IPS-15b (cell line): ENCODE results near the gene PLPPR2.
A peak's percentile ranks its signal among the peaks of the same experiment; 100 is the strongest.
"Not testable (repeated sequence)": the region's sequence is repeated elsewhere in the genome, so short reads cannot be mapped to it uniquely, and the experiment has no call there.

Experiments used
- H3K27me3 ChIP-seq: one replicate; pipeline ENCODE4 v1.6.1; 2013; ENCODE audit warnings: low read length; ENCODE audit not compliant: control insufficient read depth, insufficient read depth
- H3K36me3 ChIP-seq: one replicate; pipeline ENCODE4 v1.6.1; 2013; ENCODE audit warnings: low read length; ENCODE audit not compliant: control insufficient read depth, insufficient read depth
- H3K4me1 ChIP-seq: one replicate; pipeline ENCODE4 v1.6.1; 2013; ENCODE audit warnings: mild to moderate bottlenecking, low read length; ENCODE audit not compliant: control insufficient read depth, insufficient read depth
- H3K4me3 ChIP-seq: one replicate; pipeline ENCODE4 v1.5.1; 2013; ENCODE audit warnings: low read depth, low read length
- H3K9ac ChIP-seq: one replicate; pipeline ENCODE4 v1.6.1; 2013; ENCODE audit warnings: low read depth, mild to moderate bottlenecking, low read length
- H3K9me3 ChIP-seq: one replicate; pipeline ENCODE4 v1.6.1; 2013; ENCODE audit warnings: mild to moderate bottlenecking, low read length; ENCODE audit not compliant: control insufficient read depth, insufficient read depth

PLPPR2 gene, protein sequence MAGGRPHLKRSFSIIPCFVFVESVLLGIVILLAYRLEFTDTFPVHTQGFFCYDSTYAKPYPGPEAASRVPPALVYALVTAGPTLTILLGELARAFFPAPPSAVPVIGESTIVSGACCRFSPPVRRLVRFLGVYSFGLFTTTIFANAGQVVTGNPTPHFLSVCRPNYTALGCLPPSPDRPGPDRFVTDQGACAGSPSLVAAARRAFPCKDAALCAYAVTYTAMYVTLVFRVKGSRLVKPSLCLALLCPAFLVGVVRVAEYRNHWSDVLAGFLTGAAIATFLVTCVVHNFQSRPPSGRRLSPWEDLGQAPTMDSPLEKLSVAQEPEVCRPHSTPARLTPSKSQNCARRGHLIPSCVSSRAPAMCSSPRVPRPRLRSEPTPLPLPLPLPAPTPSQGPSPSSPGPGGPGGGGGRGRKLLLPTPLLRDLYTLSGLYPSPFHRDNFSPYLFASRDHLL

DNA sequence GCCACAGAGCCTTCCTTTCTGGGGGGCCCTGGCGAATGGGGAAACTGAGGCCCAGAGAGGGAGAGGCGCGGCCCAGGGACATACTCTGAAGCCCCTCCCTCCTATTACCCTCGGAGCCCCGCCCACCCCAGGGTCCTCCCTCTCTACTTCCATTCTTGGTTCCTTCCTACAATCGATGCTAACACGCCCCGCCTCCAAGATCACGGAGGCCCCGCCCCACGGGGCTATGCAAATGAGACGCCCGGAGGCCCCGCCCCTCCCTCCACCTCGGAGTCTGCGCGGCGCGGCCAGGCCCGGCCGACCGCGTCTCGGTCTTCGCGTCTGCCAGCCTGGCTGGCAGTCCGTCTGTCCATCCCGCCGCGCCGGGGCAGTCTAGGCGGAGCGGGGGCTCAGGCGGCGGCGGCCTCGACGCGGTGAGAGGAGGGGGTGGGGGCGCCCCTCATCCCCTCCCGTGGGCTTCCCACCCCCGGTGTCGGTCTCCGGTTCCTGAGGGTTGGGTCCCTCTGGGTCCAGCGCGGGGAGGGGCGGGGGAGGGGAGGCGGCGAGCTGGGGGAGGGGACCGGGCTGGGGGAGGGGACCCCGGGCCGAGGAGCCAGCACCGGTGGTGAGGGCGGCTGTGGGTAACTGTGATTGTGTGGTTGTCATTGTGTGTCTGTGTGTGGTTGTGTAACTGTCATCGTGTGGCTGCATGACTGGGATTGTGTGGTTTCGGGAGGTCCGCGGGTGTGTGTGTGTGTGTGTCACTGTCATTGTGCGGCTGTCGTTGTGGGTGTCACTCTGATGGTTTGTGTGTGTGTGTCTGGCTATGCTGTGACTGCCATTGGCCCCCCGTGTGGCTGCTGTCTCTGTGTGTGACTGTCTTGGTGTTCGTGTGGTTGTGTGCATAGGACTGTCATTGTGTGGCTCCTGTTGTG lies at the start of gene PLPPR2:
Gene PLPPR2, plus strand, starts transcription at position 273 of the 914 bp plus-strand sequence. CDS start 2,242 bp downstream, outside the sequence.
- Histone ChIP-seq H3K27me3 (peaks cover 6% of the 10 kb centered on the region), H3K9ac (no peak within 1 kb of the TSS), H3K4me1 (peaks cover 6% of the 10 kb centered on the region), H3K36me3 (no peaks in the 10 kb centered on the region), H3K9me3 (no peaks in the 10 kb centered on the region), H3K4me3 (peak within 1 kb of the TSS; percentile 69)

DNA sequence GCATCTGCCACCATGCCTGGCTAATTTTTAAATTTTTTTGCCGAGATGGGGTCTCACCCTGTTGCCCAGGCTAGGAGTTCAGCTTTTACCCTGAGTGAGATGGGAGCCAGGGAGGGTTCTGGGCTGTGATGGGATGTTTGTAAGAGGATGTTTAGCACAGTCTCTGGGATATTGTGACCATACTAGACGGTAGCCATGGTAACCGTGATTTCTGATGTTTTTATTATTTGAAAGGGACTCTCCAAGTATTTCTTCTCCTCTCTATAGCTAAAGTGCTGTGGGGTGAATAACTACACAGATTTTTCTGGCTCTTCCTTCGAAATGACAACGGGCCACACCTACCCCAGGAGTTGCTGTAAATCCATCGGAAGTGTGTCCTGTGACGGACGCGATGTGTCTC lies 48.9 kb upstream of the PLPPR2 start:
- Histone ChIP-seq H3K4me3 (no peak overlapping the region), H3K4me1 (no peaks in the 10 kb centered on the region), H3K9me3 (no peaks in the 10 kb centered on the region), H3K27me3 (no peaks in the 10 kb centered on the region), H3K9ac (no peak overlapping the region), H3K36me3 (no peaks in the 10 kb centered on the region)

DNA sequence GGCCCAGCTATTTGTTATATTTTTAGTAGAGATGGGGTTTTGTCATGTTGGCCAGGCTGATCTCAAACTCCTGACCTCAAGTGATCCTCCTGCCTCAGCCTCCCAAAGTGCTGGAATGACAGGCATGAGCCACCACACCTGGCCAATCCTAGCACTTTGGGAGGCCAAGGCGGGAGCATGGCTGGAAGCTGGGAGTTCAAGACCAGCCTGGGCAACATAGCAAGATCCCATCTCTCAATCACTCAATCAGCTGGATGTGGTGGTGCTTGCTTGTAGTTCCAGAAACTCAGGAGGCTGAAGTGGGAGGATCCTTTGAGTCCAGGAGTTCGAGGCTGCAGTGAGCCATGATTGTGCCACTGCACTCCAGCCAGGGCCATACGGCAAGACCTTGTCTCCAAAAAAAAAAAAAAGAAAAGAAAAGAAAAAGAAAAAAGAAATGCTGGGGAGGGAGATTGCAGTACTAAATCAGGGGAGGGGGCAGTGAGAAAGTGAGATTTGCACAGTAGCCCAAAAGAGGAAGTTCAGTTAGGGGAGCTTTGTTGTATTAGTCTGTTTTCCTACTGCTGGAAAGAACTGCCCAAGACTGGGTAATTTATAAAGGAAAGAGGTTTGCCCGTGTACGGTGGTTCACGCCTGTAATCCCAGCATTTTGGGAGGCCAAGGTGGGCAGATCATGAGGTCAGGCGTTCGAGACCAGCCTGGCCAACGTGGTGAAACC lies 34.8 kb upstream of the PLPPR2 start:
- not testable (repeated sequence) for H3K36me3 ChIP-seq, H3K9ac ChIP-seq, H3K4me1 ChIP-seq, H3K9me3 ChIP-seq, H3K4me3 ChIP-seq, H3K27me3 ChIP-seq

DNA sequence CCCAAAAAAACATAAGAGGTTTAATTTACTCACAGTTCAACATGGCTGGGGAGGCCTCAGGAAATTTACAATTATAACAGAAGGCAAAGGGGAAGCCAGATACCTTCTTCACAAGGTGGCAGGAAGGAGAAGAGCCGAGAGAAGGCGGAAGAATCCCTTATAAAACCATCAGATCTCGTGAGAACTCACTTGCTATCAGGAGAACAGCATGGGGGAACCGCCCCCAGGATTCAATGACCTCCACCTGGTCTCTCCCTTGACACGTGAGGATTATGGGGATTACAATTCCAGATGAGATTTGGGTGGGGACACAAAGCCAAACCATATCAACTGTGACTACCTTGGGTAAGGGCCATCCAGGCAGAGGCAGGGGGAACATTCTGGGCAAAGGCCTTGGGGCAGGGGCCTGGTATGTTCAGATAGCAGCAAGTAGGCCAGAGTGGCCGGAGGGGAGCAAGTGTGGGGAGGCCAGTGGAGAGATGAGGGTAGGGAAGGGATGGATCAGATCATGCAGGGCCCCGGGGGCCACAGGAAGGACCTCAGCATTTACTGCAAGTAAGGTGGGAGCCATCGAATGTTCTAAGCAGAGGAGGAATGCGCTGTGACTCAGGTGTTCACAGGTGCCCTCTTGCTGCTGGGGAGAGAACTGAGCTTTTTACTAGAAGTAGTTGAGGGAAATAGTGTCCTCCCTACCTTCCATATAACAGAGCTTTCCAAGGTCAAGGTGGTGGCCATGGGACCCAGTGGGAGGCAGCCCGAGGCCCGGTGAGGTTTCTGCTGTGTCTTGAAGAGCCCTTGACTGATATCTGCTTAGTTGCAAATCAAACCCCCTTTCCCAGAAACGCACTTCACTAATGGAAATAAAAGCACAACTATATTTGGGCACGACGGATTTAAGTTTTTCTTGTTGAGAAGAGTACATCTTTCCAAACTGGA lies 33.8 kb upstream of the PLPPR2 start:
- H3K9me3 ChIP-seq, result no peaks in the 10 kb centered on the region
- H3K27me3 ChIP-seq, result no peaks in the 10 kb centered on the region
- H3K36me3 ChIP-seq, result no peaks in the 10 kb centered on the region
- no peak overlapping the region for H3K9ac ChIP-seq
- H3K4me1 ChIP-seq, result peaks cover 4% of the 10 kb centered on the region
- no peak overlapping the region for H3K4me3 ChIP-seq

DNA sequence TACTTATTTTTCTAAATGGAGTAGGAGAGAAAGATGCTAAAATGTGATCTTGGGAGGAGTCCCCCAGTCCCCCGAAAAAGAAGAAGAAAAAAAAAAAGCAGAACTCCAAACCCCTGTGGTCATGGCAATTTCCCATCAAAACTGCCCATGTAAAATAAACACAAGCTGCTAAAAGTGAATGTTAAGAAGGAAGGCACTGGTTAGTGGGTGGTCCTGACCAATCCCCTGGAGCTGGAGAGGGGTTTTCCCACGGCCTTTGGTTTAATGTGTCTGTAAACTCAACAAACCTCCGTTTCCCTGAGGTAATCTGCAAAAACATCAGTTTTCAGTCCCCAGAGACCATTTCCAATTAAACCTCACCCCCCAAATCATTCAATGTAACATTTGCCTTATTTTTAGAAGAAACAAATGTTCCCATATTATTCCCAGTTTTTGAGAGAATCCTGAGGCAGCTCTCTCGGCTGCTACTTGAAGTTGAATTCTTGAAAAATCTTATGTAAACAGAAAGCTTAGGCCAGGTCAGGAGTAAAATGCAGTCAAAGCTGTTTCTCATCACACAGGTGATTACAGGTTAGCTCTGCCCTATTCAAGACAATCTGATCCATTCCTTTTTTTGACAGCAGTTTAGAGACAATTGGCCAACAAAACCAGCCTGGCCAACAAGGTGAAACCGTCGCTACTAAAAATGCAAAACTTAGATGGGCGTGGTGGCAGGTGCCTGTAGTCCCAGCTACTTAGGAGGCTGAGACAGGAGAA lies 32.8 kb upstream of the PLPPR2 start:
- Histone ChIP-seq H3K36me3 (no peaks in the 10 kb centered on the region), H3K4me1 (peaks cover 4% of the 10 kb centered on the region), H3K27me3 (no peaks in the 10 kb centered on the region), H3K4me3 (no peak overlapping the region), H3K9ac (no peak overlapping the region), H3K9me3 (no peaks in the 10 kb centered on the region)

DNA sequence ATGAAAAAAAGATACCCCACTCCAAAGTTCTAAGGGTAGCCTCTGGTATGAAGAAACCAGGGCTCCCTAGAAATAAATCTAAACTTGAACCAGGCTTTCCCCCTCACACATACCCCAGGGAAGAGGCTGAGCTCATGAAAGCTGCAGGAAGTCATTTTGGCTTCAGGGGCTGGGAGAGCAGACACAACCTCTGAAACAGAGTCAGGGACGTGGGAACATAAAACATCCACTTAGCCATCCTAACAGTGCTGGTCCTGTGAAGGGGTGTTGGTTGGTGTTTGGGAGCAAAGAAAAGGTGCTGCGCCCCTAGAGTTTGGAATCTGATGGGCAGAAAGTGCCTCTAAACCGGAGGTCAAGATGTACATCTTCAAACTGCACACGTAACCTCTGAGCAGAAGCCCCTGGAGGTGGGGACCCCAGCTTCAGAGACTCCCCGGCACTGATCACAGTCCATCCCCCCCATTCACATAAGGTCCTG lies 31.6 kb upstream of the PLPPR2 start:
- H3K4me1 ChIP-seq, result peaks cover 4% of the 10 kb centered on the region
- no peaks in the 10 kb centered on the region for H3K36me3 ChIP-seq
- H3K9me3 ChIP-seq, result no peaks in the 10 kb centered on the region
- no peaks in the 10 kb centered on the region for H3K27me3 ChIP-seq
- no peak overlapping the region for H3K4me3 ChIP-seq
- H3K9ac ChIP-seq, result no peak overlapping the region

DNA sequence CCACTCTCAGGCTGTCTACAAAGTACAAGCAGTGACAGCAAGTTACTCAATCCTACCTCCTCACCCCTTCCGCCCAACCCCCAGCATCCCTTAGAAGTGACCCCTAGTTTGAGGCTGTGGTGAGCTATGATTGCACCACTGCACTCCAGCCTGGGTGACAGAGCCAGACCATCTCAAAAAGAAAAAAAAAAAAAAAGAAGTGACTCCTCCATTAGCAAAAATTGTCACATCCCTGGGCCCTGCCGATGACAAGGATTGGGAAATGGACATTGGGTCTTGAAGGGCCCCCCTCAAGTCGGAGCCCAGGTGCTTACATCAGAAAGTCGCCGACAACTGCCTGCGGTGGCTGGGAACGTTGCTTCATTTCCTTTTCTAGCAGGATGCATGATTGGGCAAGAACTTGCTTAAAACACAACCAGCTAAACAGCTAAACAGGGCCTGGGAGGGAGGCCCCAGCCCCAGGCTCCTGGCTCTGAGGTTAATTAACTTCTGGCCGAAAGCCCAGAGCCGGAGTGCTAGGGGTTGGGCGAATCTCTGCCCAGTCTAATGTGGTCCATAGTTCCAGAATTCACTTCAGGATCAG lies 31.1 kb upstream of the PLPPR2 start:
- Histone ChIP-seq H3K9me3 (no peaks in the 10 kb centered on the region), H3K4me1 (peaks cover 4% of the 10 kb centered on the region), H3K4me3 (no peak overlapping the region), H3K27me3 (no peaks in the 10 kb centered on the region), H3K36me3 (no peaks in the 10 kb centered on the region), H3K9ac (no peak overlapping the region)

DNA sequence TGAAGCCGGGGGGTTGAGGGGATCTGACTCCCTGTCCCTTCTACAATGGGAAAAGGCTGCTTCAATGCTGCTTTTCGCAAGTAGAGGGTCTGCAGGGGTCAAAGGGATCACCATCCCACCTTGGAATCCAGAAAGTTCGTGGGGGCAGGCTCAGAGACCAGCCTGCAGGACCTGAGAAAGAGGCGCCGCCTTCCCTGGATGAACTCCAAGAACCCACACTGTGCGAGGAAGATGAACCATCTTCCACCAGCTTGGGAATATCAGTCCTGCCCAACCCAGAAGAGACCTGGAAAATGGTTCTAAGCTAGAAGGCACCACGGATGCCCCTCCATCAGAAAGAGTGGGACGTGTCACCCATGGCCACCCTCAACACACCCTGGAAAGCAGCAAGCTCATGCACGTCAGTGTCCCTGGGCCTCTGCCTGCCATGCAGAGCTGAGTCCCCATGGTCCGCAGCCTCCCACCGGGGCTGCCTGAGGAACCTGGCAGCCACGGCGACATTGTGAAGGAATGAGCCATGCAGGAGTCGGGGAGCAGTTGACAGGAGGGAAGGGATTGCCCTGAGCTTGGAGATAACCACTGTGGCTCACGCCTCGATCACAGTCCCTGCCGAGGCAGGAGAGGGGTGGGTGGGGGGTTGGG lies 30.4 kb upstream of the PLPPR2 start:
- H3K36me3 ChIP-seq, result no peaks in the 10 kb centered on the region
- H3K9me3 ChIP-seq, result no peaks in the 10 kb centered on the region
- no peak overlapping the region for H3K4me3 ChIP-seq
- peaks cover 4% of the 10 kb centered on the region for H3K4me1 ChIP-seq
- H3K27me3 ChIP-seq, result no peaks in the 10 kb centered on the region
- H3K9ac ChIP-seq, result no peak overlapping the region

DNA sequence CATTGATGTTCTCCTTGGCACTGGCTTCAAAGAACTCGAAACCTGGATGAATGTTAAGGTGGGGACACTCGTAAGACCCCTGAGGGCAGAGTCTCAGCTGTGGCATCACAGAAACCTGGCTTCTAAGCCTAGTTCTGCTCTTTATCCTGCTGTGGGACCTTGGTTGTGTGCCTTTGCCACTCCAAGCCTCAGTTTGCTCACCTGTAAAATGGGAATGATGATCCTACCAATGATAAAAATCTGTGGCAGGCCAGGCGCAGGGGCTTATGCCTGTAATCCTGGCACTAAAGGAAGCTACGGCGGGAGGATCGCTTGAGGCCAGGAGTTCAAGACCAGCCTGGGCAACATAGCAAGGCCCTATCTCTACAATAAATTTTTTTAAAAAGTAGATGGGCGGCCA lies 29.7 kb upstream of the PLPPR2 start:
- Histone ChIP-seq H3K4me3 (no peak overlapping the region), H3K9ac (no peak overlapping the region), H3K9me3 (no peaks in the 10 kb centered on the region), H3K4me1 (peaks cover 4% of the 10 kb centered on the region), H3K27me3 (no peaks in the 10 kb centered on the region), H3K36me3 (no peaks in the 10 kb centered on the region)

DNA sequence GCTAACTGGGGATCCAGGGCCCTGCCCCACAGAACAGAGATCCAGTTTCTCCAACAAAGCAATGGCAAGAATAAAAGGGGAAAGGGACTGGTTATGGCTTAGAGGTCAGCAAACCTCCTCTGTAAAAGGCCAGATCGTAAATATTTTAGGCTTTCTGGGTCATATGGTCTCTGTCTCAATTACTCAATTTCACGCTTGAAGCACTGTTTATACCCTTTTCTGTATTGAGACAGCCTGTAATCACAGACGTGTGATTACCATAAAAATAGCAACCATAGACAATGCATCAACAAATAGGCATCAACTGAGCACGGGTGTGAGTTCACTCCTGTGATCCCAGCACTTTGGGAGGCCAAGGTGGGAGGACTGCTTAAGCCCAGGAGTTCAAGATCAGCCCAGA lies 25.1 kb upstream of the PLPPR2 start:
- H3K27me3 ChIP-seq, result no peaks in the 10 kb centered on the region
- H3K4me3 ChIP-seq, result no peak overlapping the region
- peaks cover 3% of the 10 kb centered on the region for H3K36me3 ChIP-seq
- no peaks in the 10 kb centered on the region for H3K4me1 ChIP-seq
- H3K9ac ChIP-seq, result no peak overlapping the region
- no peaks in the 10 kb centered on the region for H3K9me3 ChIP-seq
